ENCODE results near the gene HOXA10. TPM values are rescaled to one million over a fixed set of nuclear protein-coding genes. Genes with fewer than 3 reads are reported as not detected.

Gene HOXA10
- total and polyA plus RNA-seq, 2 experiments from 2014 or later, result not detected

DNA sequence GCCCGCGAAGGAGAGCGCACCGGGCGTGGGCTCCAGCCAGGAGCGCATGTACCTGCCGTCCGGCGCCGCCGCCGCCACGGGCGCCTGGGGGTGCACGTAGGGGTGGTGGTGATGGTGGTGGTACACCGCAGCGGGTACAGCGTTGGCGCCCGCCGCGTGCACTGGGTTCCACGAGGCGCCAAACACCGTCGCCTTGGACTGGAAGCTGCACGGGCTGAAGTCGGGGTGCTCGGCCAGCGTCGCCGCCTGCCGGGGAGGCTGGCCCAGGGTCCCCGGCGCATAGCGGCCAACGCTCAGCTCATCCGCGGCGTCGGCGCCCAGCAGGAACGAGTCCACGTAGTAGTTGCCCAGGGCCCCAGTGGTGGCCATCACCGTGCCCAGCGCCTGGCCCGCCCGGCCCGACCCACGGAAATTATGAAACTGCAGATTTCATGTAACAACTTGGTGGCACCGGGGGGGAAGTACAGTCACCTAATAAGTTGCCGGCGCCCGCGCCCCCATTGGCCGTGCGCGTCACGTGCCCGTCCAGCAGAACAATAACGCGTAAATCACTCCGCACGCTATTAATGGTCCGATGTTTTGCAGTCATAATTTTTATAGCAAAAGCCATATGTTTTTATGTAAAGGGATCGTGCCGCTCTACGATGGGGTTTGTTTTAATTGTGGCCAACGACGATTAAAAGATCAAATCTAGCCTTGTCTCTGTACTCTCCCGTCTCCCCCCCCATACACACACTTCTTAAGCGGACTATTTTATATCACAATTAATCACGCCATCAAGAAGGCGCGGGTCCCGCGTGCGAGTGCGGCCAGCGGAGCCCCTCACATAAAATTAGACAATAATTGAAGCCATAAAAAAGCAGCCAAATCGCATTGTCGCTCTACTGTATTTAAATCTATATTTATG is 8.8 kb downstream of the HOXA10 start, which contains the start of gene HOXA9:
HOXA9 (minus strand) TSS at position 449 of the 907 bp plus-strand sequence; CDS start at position 369, 80 bp downstream.
- TF ChIP-seq, protein P1, sequence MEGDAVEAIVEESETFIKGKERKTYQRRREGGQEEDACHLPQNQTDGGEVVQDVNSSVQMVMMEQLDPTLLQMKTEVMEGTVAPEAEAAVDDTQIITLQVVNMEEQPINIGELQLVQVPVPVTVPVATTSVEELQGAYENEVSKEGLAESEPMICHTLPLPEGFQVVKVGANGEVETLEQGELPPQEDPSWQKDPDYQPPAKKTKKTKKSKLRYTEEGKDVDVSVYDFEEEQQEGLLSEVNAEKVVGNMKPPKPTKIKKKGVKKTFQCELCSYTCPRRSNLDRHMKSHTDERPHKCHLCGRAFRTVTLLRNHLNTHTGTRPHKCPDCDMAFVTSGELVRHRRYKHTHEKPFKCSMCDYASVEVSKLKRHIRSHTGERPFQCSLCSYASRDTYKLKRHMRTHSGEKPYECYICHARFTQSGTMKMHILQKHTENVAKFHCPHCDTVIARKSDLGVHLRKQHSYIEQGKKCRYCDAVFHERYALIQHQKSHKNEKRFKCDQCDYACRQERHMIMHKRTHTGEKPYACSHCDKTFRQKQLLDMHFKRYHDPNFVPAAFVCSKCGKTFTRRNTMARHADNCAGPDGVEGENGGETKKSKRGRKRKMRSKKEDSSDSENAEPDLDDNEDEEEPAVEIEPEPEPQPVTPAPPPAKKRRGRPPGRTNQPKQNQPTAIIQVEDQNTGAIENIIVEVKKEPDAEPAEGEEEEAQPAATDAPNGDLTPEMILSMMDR (IDR thresholded peaks at IDR 0.05; ENCODE audit: low read depth, low read length), result no peak
- H3K36me3 ChIP-seq, result no peaks in the 10 kb centered on the region
- DNase-seq (ENCODE audit: low read depth in 1 of 2, low spot score in 1 of 2), result no peak
- no peak within 1 kb of the TSS for H3K4me3 ChIP-seq
- H3K27me3 ChIP-seq, result peaks cover 100% of the 10 kb centered on the region
- no peaks in the 10 kb centered on the region for H3K9me3 ChIP-seq (ENCODE audit: low read depth)
- peaks cover 3% of the 10 kb centered on the region for H3K4me1 ChIP-seq (ENCODE audit: low read depth)
- H3K27ac ChIP-seq, result no peak within 1 kb of the TSS

DNA sequence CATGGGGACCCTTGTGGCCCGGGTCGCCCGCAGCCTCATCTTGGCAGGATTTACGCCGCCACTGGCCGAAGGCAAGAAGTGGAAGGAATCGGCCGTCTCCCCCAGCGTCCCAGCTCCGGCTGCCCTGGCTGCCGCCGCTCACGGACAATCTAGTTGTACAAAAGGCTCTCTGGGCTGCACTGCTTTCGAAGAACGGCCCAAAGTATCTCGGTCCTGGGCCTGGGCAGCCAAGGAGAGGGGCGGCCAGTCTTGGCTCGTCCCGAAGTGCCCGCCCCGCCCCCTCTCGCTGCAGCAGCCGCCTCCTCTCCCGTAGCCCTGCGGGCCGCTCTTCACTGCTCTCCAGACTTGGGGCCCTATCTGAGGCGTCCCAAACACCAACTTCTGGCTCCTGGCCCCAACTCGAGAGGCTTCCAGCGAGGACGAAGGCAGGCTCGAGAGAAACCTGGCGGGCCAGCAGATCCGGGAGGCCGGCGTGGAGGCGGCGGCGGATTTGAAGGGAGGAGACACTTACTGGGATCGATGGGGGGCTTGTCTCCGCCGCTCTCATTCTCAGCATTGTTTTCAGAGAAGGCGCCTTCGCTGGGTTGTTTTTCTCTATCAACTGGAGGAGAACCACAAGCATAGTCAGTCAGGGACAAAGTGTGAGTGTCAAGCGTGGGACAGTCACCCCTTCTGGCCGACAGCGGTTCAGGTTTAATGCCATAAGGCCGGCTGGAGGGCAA is 9.6 kb downstream of the HOXA10 start:
- TF ChIP-seq, protein P1 (IDR thresholded peaks at IDR 0.05; ENCODE audit: low read depth, low read length), result no peak
- no peaks in the 10 kb centered on the region for H3K9me3 ChIP-seq (ENCODE audit: low read depth)
- H3K27me3 ChIP-seq, result peaks cover 100% of the 10 kb centered on the region
- H3K27ac ChIP-seq, result no peak overlapping the region
- peaks cover 2% of the 10 kb centered on the region for H3K4me1 ChIP-seq (ENCODE audit: low read depth)
- no peak for DNase-seq (ENCODE audit: low read depth in 1 of 2, low spot score in 1 of 2)
- H3K4me3 ChIP-seq, result no peak overlapping the region
- no peaks in the 10 kb centered on the region for H3K36me3 ChIP-seq

DNA sequence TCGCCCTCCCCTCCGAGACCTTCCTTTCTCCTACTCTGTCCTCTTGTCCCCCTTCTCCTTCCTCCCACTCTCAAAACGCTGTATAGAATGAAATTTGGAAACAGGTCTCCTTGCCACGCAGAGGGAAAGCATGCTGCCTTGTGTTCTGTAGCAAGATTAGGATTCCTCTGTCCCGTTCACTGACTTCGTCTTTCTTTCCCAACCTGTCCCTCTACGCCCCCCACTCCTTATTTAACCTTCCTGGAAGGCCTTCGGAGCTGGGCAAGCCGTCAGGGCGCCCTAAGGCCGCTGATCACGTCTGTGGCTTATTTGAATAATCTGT is 10.1 kb downstream of the HOXA10 start:
- no peak for DNase-seq (ENCODE audit: low read depth in 1 of 2, low spot score in 1 of 2)

DNA sequence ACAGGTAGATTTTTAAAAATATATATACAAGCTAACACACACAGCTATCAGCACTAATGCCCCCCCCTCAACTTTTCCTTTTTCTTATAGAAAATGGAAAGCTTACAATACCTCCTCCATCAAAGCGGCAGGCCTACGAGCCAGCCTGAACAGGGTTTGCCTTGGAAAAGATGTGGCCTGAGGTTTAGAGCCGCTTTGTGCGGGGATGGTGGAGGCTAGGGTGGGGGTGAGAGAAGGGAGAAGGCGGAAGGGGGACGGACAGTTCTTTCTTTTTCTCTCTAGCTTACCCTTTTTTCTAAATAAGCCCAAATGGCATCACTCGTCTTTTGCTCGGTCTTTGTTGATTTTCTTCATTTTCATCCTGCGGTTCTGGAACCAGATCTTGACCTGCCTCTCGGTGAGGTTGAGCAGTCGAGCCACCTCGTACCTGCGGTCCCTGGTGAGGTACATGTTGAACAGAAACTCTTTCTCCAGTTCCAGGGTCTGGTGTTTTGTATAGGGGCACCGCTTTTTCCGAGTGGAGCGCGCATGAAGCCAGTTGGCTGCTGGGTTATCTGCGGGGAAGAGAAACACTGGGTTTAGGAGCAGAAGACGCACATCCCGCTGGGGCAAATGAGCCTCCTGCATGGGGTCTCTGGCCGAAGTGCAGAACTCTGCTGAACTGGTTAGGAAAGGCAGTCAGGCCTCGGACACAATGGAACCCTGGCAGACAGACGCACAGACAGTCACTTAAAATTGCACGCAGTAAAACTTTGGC is 10.7 kb downstream of the HOXA10 start:
- H3K9me3 ChIP-seq (ENCODE audit: low read depth), result no peaks in the 10 kb centered on the region
- H3K36me3 ChIP-seq, result no peaks in the 10 kb centered on the region
- H3K27ac ChIP-seq, result no peak overlapping the region
- H3K27me3 ChIP-seq, result peaks cover 100% of the 10 kb centered on the region
- TF ChIP-seq, protein P1 (IDR thresholded peaks at IDR 0.05; ENCODE audit: low read depth, low read length), result no peak
- no peak overlapping the region for H3K4me3 ChIP-seq
- DNase-seq (ENCODE audit: low read depth in 1 of 2, low spot score in 1 of 2), result no peak
- H3K4me1 ChIP-seq (ENCODE audit: low read depth), result no peaks in the 10 kb centered on the region

More for the DNA sequence above, 10.1 kb downstream of the HOXA10 start:
- H3K36me3 ChIP-seq, result no peaks in the 10 kb centered on the region
- H3K9me3 ChIP-seq (ENCODE audit: low read depth), result no peaks in the 10 kb centered on the region
- H3K4me3 ChIP-seq, result no peak overlapping the region
- TF ChIP-seq, protein P1 (IDR thresholded peaks at IDR 0.05; ENCODE audit: low read depth, low read length), result no peak
- no peak overlapping the region for H3K27ac ChIP-seq
- no peaks in the 10 kb centered on the region for H3K4me1 ChIP-seq (ENCODE audit: low read depth)
- H3K27me3 ChIP-seq, result peaks cover 100% of the 10 kb centered on the region

DNA sequence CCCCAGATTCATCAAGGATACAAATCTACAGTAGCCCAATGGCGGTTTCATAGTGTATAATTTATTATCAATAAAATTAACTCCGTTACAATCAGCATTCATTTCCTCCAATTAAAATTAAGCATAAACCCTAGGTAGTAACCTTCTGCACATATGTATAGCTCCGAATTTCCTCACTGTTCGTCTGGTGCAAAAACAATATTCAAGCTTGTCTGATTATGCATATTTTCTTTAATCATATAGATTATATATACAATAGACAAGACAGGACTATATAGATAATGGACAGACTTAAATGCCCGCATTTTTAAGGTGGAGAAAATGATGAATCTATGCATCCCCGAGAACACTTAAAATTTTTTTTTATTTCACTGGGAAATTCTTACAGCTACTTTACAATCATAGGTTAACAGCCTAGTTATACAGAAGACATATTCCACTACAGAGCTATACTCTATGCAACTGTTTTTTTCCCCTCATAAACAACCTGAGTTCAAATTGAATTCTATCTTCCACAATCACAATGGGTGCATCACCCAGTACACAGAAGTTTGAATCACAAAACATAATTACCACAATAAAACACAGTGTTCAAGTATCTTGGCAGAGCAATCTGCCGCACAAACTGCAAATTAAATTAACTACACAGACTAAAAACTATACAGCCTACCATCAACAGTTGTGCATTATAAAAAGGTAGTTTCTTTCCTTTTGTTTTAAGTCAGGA is 11.4 kb downstream of the HOXA10 start:
- DNase-seq (ENCODE audit: low read depth in 1 of 2, low spot score in 1 of 2), result no peak
- Histone ChIP-seq H3K27me3 (peaks cover 100% of the 10 kb centered on the region), H3K4me1 (ENCODE audit: low read depth) (no peaks in the 10 kb centered on the region), H3K27ac (no peak overlapping the region), H3K4me3 (no peak overlapping the region), H3K9me3 (ENCODE audit: low read depth) (no peaks in the 10 kb centered on the region), H3K36me3 (no peaks in the 10 kb centered on the region)
- TF ChIP-seq, protein P1 (IDR thresholded peaks at IDR 0.05; ENCODE audit: low read depth, low read length), result no peak
